Omental fat pad (tissue), 4 donors: ENCODE results near the gene CAV1. TPM values are rescaled to one million over a fixed set of nuclear protein-coding genes. Genes with fewer than 3 reads are reported as not detected.

Source experiments
- ATAC-seq: fragments of 150-250 bp; one replicate; pipeline ENCODE4 v1.9.1; 2016; ENCODE audit warnings: mild to moderate bottlenecking, moderate library complexity; ENCODE audit not compliant: low FRiP score
- DNase-seq: peaks from one replicate; pipeline ENCODE4 v3.0.0-alpha.2; 2019; ENCODE audit warnings: low spot score
- total RNA-seq, 4 donors: library from RNA; depleted of rRNA; stranded (reverse); fragments of >200 nt; gene quantifications; one replicate each; pipeline ENCODE4 v1.1.0, GENCODE V29; 2016
- TF ChIP-seq, protein P1 (sequence below), 3 donors: fragments of 450-650 bp; IDR thresholded peaks; one replicate each; pipeline ENCODE4 v1.5.1; 2016 to 2017; ENCODE audit warnings: antibody characterized with exemption in 3 of 3, mild to moderate bottlenecking in 3 of 3, moderate library complexity in 2 of 3

Gene CAV1
- total RNA-seq, 4 donors from 2014 or later: 354 to 482 (median 468) TPM

DNA sequence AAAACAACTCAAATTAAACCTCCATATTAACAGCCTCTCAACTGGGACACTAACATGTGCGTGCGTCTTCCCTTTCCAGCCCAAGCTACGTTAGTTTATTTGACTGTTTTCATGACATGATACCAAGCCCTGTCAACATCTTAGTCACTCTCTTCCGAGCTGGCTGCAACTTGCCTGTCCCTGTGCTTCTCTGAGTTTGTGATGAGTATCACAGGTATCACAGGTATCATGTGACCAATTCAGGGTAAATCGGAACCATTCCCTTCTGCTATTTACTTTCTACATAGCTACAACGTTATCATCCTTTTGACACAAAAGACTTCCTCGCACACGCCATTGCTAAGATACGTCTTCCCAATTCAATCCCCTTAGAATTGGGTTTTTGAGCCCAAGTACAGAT is 70.2 kb downstream of the CAV1 start:
- DNase-seq (no peak), ATAC-seq (no peak)
- TF ChIP-seq, protein P1, sequence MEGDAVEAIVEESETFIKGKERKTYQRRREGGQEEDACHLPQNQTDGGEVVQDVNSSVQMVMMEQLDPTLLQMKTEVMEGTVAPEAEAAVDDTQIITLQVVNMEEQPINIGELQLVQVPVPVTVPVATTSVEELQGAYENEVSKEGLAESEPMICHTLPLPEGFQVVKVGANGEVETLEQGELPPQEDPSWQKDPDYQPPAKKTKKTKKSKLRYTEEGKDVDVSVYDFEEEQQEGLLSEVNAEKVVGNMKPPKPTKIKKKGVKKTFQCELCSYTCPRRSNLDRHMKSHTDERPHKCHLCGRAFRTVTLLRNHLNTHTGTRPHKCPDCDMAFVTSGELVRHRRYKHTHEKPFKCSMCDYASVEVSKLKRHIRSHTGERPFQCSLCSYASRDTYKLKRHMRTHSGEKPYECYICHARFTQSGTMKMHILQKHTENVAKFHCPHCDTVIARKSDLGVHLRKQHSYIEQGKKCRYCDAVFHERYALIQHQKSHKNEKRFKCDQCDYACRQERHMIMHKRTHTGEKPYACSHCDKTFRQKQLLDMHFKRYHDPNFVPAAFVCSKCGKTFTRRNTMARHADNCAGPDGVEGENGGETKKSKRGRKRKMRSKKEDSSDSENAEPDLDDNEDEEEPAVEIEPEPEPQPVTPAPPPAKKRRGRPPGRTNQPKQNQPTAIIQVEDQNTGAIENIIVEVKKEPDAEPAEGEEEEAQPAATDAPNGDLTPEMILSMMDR (IDR thresholded peaks at IDR 0.05): no peak

DNA sequence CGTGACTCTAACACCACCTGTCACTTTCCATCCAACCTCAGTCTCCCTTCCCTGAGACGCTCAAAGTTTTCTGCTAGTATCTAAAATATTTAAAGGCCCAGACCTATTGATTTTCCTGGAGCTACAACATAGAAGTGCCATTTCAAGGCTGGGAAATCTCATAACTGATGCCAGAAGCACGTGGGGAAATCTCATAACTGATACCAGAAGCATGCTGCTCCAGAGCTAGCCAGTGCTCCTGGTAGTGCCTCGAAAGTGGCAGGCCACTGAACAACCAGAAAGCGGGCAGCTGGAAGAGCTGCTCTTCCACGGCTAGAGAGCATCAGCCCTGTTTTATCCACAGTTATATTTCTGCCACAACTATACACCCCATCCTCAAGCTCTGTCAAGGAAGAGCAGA is 72.5 kb downstream of the CAV1 start:
- TF ChIP-seq, protein P1 (IDR thresholded peaks at IDR 0.05): no peak
- ATAC-seq: no peak
- no peak for DNase-seq

DNA sequence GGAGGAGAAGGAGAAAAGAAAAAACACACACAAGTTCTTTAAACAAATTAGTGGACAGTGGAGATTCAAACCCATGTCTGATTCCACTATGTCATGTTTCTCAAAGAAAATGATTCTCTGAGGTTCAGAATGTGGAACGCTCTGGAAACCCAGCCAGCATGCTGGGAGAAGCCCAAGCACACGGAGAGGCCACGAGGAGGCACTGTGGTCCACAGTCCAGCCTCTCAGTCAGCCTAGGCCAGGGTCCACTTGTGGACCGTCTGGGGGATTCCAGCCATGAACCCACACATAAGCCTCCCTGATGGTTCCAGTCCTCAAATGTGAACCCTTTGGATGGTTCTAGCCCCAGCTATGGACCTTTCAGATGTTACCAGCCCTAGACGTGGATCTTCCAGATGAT is 73.4 kb downstream of the CAV1 start:
- TF ChIP-seq, protein P1 (IDR thresholded peaks at IDR 0.05): no peak
- DNase-seq: no peak
- no peak for ATAC-seq

DNA sequence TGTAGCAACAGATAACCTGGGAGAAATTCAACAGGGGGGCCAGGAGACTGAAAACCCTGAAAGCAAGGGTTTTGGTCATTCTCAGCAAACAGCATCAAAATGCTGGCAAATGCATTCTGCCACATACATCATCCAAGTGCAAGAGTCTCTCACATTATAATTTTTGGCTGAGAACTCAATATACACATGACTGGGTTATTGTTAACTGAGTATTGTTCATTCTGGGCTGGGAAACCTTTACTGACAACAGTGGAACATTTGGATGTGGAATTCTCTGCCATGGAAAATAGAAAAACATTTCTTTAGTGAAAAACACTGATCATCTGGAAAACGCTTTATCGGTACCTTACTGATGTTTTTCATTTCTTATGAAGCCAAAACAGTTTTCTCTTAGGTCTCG is 74.0 kb downstream of the CAV1 start:
- DNase-seq (no peak), ATAC-seq (no peak)
- TF ChIP-seq, protein P1 (IDR thresholded peaks at IDR 0.05): no peak

DNA sequence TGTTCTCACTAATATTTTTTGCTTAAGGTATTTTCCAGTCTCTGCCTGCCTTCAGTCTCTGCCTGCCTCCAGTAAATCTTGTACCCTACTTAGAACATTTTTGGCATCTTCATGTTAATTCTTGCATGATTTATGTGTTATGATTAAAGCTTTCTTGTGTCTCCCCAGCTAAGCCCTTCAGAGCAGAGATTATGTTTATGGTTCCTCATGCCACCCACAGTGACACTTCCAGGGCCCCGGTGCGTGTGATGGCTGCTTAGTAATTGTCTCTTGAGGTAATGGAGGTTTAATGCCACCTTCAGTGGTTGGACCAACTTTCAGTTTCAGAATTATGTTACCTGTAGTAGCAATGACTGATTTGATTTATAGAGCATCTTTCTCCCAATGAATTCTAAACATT is 76.6 kb downstream of the CAV1 start:
- no peak for DNase-seq
- no peak for ATAC-seq
- TF ChIP-seq, protein P1 (IDR thresholded peaks at IDR 0.05): no peak

DNA sequence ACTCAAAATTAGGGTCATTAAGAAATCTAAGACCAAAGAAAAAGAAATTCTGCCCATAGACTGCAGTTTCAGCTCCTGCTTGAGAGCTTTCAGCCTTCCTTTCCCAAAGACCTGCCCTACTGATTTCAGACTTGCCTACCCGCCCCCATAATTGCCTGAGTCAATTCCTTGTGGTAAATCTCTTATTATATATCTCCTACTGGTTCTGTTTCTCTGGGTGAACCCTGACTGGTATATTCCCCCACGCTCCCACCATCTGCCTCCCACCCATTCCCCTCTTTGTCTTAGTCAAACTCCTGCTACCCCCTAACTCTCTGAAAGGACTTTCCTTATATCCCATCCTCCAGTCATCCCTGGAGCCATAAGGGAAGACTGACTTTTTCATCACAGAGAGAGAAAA is 82.5 kb downstream of the CAV1 start:
- TF ChIP-seq, protein P1 (IDR thresholded peaks at IDR 0.05): no peak
- DNase-seq: no peak
- ATAC-seq: no peak

DNA sequence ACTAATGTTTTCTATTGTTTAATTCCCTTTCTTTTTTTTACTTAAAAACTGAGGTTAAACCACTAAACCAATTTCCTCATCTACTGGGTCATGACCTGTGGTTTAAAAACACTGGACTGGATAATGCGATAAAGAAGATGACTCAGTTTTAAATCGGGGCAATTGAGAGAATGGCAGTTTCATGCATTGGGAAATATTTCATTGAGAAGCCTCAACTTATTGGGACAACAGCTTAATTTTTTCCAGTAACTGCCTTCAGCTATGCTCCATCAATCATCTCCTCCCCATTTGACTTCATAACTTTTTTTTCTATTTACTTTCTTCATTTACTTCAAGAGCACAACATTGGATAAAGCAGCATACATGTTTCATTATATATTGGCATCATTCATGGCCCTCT is 85.4 kb downstream of the CAV1 start:
- DNase-seq: no peak
- no peak for ATAC-seq
- TF ChIP-seq, protein P1 (IDR thresholded peaks at IDR 0.05): no peak
